LNCaP clone FGC (cell line): ENCODE data around the gene KRTAP5-6.

ENCODE experiments used
- DNase-seq: peaks from one replicate; pipeline ENCODE4 v3.0.0-alpha.2; 2011; ENCODE audit warnings: low read depth
- H3K4me3 ChIP-seq: 2 replicates; pipeline ENCODE4 v1.5.1; 2011; ENCODE audit warnings: mild to moderate bottlenecking, low read depth, low read length, control low read depth
- CTCF ChIP-seq: IDR thresholded peaks from 2 replicates; pipeline ENCODE4 v1.5.1; 2012; ENCODE audit warnings: mild to moderate bottlenecking; ENCODE audit not compliant: control insufficient read depth, insufficient read depth; ENCODE audit errors: extremely low read depth

KRTAP5-6 gene

GRCh38 chr11:1746511-1746931 lies 49.5 kb downstream of the KRTAP5-6 start:
- no peak overlapping the region for H3K4me3 ChIP-seq
- TF ChIP-seq CTCF, result no peak
- DNase-seq, result no peak

- DNase-seq, result no peak
- no peak overlapping the region for H3K4me3 ChIP-seq
- no peak for TF ChIP-seq CTCF
Observed at GRCh38 chr11:1746956-1747752, 50.2 kb downstream of the KRTAP5-6 start.
